HCT116 (cell line): ENCODE measurements around the gene PCDH9. TPM values are rescaled to one million over a fixed set of nuclear protein-coding genes. Genes with fewer than 3 reads are reported as not detected.

ENCODE experiments used
- ATAC-seq: fragments of 200-7000 bp; cut with Tn5 transposase; 2 replicates; pipeline ENCODE4 v1.9.1; 2020; ENCODE audit warnings: mild to moderate bottlenecking, moderate library complexity
- BruUV-seq: library from RNA; stranded (reverse); fragments of 400-500 nt; replicated peaks from 2 replicates; lab custom pipeline; 2021; lab: Mats Ljungman, UMichigan
- CTCF ChIA-PET: fragments of 300-600 bp; sonication (Branson Sonifier 250); formaldehyde crosslinking; loops from one replicate; lab custom pipeline; 2021; ENCODE audit warnings: antibody characterized with exemption; lab: Charles Lee
- POLR2A ChIA-PET: fragments of 300-600, 350-600 bp; sonication (Branson Sonifier 250); formaldehyde crosslinking; loops from one replicate; lab custom pipeline; 2021; ENCODE audit warnings: antibody characterized with exemption; lab: Charles Lee
- RAD21 ChIA-PET, 2 experiments: fragments of 300-600 bp; sonication (Branson Sonifier 250); formaldehyde crosslinking; loops; one replicate each; lab custom pipeline; 2023; ENCODE audit warnings: low total read pairs in 2 of 2; ENCODE audit not compliant: uncharacterized antibody in 2 of 2, unreplicated experiment in 2 of 2, low non-redundant PET in 1 of 2; lab: Charles Lee
- DNase-seq: peaks from one replicate; pipeline ENCODE4 v3.0.0-alpha.2; 2010; ENCODE audit warnings: low read depth, low spot score
- H2AFZ ChIP-seq: fragments of 200-600 bp; shearing (Covaris generic), sonication (generic); 2 replicates; pipeline ENCODE4 v1.6.1; 2017; ENCODE audit warnings: low read depth, mixed run types, mixed read lengths, antibody characterized with exemption, low read length; ENCODE audit not compliant: poor library complexity, severe bottlenecking
- H3K27ac ChIP-seq: 2 replicates; pipeline ENCODE4 v1.5.1; 2012; ENCODE audit warnings: low read depth, low read length
- H3K27me3 ChIP-seq: fragments of 200-600 bp; sonication (generic); 2 replicates; pipeline ENCODE4 v1.6.1; 2016; ENCODE audit warnings: mixed run types, low read length, mixed read lengths; ENCODE audit not compliant: insufficient read depth
- H3K36me3 ChIP-seq, 2 experiments: fragments of 200-500 bp in 1 of 2; fragments of 200-600 bp in 1 of 2; sonication (Bioruptor generic) in 1 of 2; sonication (generic) in 1 of 2; 2 replicates each; pipeline versions ENCODE4 v1.5.1 to v1.6.1; 2014 to 2016; ENCODE audit warnings: low read length in 2 of 2, inconsistent platforms in 1 of 2, mixed read lengths in 1 of 2, mixed run types in 1 of 2; ENCODE audit not compliant: insufficient read depth in 2 of 2, control insufficient read depth in 1 of 2
- H3K4me1 ChIP-seq, 2 experiments: fragments of 200-600 bp in 1 of 2; sonication (generic) in 1 of 2; 2 replicates each; pipeline versions ENCODE4 v1.5.1 to v1.6.1; 2012 to 2017; ENCODE audit warnings: low read length in 2 of 2, inconsistent platforms in 1 of 2, mild to moderate bottlenecking in 1 of 2, mixed read lengths in 1 of 2, mixed run types in 1 of 2, moderate library complexity in 1 of 2; ENCODE audit not compliant: insufficient read depth in 2 of 2, control insufficient read depth in 1 of 2
- H3K4me2 ChIP-seq: fragments of 200-600 bp; sonication (generic); 2 replicates; pipeline ENCODE4 v1.6.1; 2017; ENCODE audit warnings: mixed run types, low read length, mixed read lengths
- H3K4me3 ChIP-seq, 2 experiments: fragments of 200-600 bp in 1 of 2; sonication (generic) in 1 of 2; replicated peaks in 1 of 2; 2 replicates each; pipeline ENCODE4 v1.5.1; 2011 to 2016; ENCODE audit warnings: low read length in 2 of 2, control low read depth in 1 of 2, low read depth in 1 of 2, mild to moderate bottlenecking in 1 of 2, mixed read lengths in 1 of 2, mixed run types in 1 of 2
- H3K79me2 ChIP-seq: fragments of 200-600 bp; sonication (generic); 2 replicates; pipeline ENCODE4 v1.6.1; 2017; ENCODE audit warnings: mild to moderate bottlenecking, mixed run types, low read length, moderate library complexity, mixed read lengths; ENCODE audit not compliant: insufficient read depth
- H3K9ac ChIP-seq: fragments of 200-600 bp; sonication (generic); 2 replicates; pipeline ENCODE4 v1.6.1; 2016; ENCODE audit warnings: low read length, mixed read lengths
- H3K9me2 ChIP-seq: fragments of 200-600 bp; sonication (generic), shearing (Covaris generic); 2 replicates; pipeline ENCODE4 v1.6.1; 2017; ENCODE audit warnings: mixed run types, mild to moderate bottlenecking, moderate library complexity; ENCODE audit not compliant: insufficient read depth
- H3K9me3 ChIP-seq, 2 experiments: fragments of 200-500 bp in 1 of 2; fragments of 200-600 bp in 1 of 2; sonication (Bioruptor generic) in 1 of 2; sonication (generic) in 1 of 2; 2 replicates each; pipeline ENCODE4 v1.6.1; 2014 to 2017; ENCODE audit warnings: low read length in 2 of 2, mixed read lengths in 2 of 2, inconsistent platforms in 1 of 2, low read depth in 1 of 2, mild to moderate bottlenecking in 1 of 2, mixed run types in 1 of 2, moderate library complexity in 1 of 2; ENCODE audit not compliant: control insufficient read depth in 1 of 2, insufficient read depth in 1 of 2
- H4K20me1 ChIP-seq: fragments of 200-600 bp; sonication (generic), shearing (Covaris generic); 2 replicates; pipeline ENCODE4 v1.6.1; 2017; ENCODE audit warnings: mixed run types, mild to moderate bottlenecking, moderate library complexity; ENCODE audit not compliant: insufficient read depth
- CBX3 ChIP-seq: IDR thresholded peaks from 2 replicates; pipeline ENCODE4 v1.6.1; 2012; ENCODE audit warnings: low read depth
- CEBPB ChIP-seq: IDR thresholded peaks from 2 replicates; pipeline ENCODE4 v1.6.1; 2012; ENCODE audit warnings: low read depth
- CTCF ChIP-seq, 3 experiments: fragments of 200-600 bp in 1 of 3; sonication (generic) in 1 of 3; IDR thresholded peaks in 2 of 3; conservative IDR thresholded peaks in 1 of 3; 2 replicates each; pipeline ENCODE4 v1.5.1; 2012 to 2017; ENCODE audit warnings: low read depth in 2 of 3, low read length in 2 of 3, antibody characterized with exemption in 1 of 3, borderline replicate concordance in 1 of 3, control low read depth in 1 of 3, mild to moderate bottlenecking in 1 of 3, mixed read lengths in 1 of 3, mixed run types in 1 of 3, moderate library complexity in 1 of 3; ENCODE audit not compliant: insufficient read depth in 1 of 3
- EGR1 ChIP-seq: IDR thresholded peaks from 2 replicates; pipeline ENCODE4 v1.6.1; 2012; ENCODE audit warnings: low read depth
- ELF1 ChIP-seq: IDR thresholded peaks from 2 replicates; pipeline ENCODE4 v1.6.1; 2012; ENCODE audit warnings: low read depth, borderline replicate concordance
- EZH2 ChIP-seq: fragments of 200-600 bp; sonication (generic); IDR thresholded peaks from 2 replicates; pipeline ENCODE4 v1.6.1; 2017; ENCODE audit warnings: antibody characterized with exemption, mixed run types
- EZH2phosphoT487 ChIP-seq: fragments of 200-600 bp; IDR thresholded peaks from 2 replicates; pipeline ENCODE4 v1.6.1; 2018; ENCODE audit warnings: antibody characterized with exemption, borderline replicate concordance
- FOSL1 ChIP-seq: IDR thresholded peaks from 2 replicates; pipeline ENCODE4 v1.6.1; 2012; ENCODE audit warnings: low read depth
- JUND ChIP-seq: IDR thresholded peaks from 2 replicates; pipeline ENCODE4 v1.6.1; 2012
- POLR2AphosphoS5 ChIP-seq: IDR thresholded peaks from 2 replicates; pipeline ENCODE4 v1.6.1; 2011; ENCODE audit warnings: mild to moderate bottlenecking, low read depth, low read length, moderate library complexity
- RAD21 ChIP-seq: IDR thresholded peaks from 2 replicates; pipeline ENCODE4 v1.6.1; 2012; ENCODE audit warnings: low read depth, mild to moderate bottlenecking
- SIN3A ChIP-seq: IDR thresholded peaks from 2 replicates; pipeline ENCODE4 v1.6.1; 2012; ENCODE audit warnings: low read depth
- SP1 ChIP-seq: IDR thresholded peaks from 2 replicates; pipeline ENCODE4 v1.6.1; 2012; ENCODE audit warnings: low read depth
- SRF ChIP-seq: IDR thresholded peaks from 2 replicates; pipeline ENCODE4 v1.6.1; 2012; ENCODE audit warnings: low read depth
- TCF7L2 ChIP-seq: IDR thresholded peaks from 2 replicates; pipeline ENCODE4 v1.7.0; 2011; ENCODE audit warnings: borderline replicate concordance, inconsistent platforms; ENCODE audit not compliant: insufficient read depth, insufficient read length; ENCODE audit errors: extremely low read depth
- ZFX ChIP-seq: fragments of 450-650 bp; IDR thresholded peaks from 2 replicates; pipeline ENCODE4 v1.6.1; 2017
- ZNF274 ChIP-seq: fragments of 200-500 bp; sonication (Bioruptor generic); IDR thresholded peaks from 2 replicates; pipeline ENCODE4 v1.6.1; 2014; ENCODE audit warnings: mild to moderate bottlenecking, low read depth, low read length, inconsistent platforms
- intact Hi-C: fragments of 100-400 bp; cut with micrococcal nuclease; formaldehyde crosslinking; loops from 2 replicates; pipeline ENCODE4 v1.10.0; 2022
- total RNA-seq: library from RNA; stranded (reverse); gene quantifications from one replicate; pipeline ENCODE4 v1.2.1, GENCODE V29; 2021; ENCODE audit not compliant: unreplicated experiment
- TF ChIP-seq, protein P1 (sequence below): IDR thresholded peaks from 2 replicates; pipeline ENCODE4 v1.6.1; 2012; ENCODE audit warnings: low read depth
- TF ChIP-seq, protein P2 (sequence below): IDR thresholded peaks from 2 replicates; pipeline ENCODE4 v1.6.1; 2012
- TF ChIP-seq, protein P3 (sequence below): IDR thresholded peaks from 2 replicates; pipeline ENCODE4 v1.6.1; 2011; ENCODE audit warnings: mild to moderate bottlenecking, low read length, moderate library complexity; ENCODE audit not compliant: insufficient replicate concordance; ENCODE audit errors: extremely low read depth

PCDH9 gene
- total RNA-seq, 1 experiment from 2014 or later, result 0.02 TPM

GRCh38 chr13:67230404-67231288 lies 510 bp upstream of the PCDH9 start:
- BruUV-seq, result no TSS peak
- POLR2A ChIA-PET, result no interaction called here
- TF ChIP-seq JUND (no peak), EGR1 (no peak), SP1 (no peak), FOSL1 (no peak), POLR2AphosphoS5 (no peak), ZNF274 (no peak), EZH2 (no peak), CTCF (IDR thresholded peaks at IDR 0.05 in 2 of 3, conservative IDR thresholded peaks at IDR 0.05 in 1 of 3; ENCODE audit: borderline replicate concordance in 1 of 3, insufficient read depth in 1 of 3, low read depth in 2 of 3, low read length in 2 of 3) (no peak), SRF (no peak), TCF7L2 (no peak), CBX3 (no peak), SIN3A (no peak), ZFX (no peak), EZH2phosphoT487 (no peak), CEBPB (no peak), RAD21 (no peak), ELF1 (no peak)
- TF ChIP-seq, protein P1, sequence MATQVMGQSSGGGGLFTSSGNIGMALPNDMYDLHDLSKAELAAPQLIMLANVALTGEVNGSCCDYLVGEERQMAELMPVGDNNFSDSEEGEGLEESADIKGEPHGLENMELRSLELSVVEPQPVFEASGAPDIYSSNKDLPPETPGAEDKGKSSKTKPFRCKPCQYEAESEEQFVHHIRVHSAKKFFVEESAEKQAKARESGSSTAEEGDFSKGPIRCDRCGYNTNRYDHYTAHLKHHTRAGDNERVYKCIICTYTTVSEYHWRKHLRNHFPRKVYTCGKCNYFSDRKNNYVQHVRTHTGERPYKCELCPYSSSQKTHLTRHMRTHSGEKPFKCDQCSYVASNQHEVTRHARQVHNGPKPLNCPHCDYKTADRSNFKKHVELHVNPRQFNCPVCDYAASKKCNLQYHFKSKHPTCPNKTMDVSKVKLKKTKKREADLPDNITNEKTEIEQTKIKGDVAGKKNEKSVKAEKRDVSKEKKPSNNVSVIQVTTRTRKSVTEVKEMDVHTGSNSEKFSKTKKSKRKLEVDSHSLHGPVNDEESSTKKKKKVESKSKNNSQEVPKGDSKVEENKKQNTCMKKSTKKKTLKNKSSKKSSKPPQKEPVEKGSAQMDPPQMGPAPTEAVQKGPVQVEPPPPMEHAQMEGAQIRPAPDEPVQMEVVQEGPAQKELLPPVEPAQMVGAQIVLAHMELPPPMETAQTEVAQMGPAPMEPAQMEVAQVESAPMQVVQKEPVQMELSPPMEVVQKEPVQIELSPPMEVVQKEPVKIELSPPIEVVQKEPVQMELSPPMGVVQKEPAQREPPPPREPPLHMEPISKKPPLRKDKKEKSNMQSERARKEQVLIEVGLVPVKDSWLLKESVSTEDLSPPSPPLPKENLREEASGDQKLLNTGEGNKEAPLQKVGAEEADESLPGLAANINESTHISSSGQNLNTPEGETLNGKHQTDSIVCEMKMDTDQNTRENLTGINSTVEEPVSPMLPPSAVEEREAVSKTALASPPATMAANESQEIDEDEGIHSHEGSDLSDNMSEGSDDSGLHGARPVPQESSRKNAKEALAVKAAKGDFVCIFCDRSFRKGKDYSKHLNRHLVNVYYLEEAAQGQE, result no peak
- TF ChIP-seq, protein P2, sequence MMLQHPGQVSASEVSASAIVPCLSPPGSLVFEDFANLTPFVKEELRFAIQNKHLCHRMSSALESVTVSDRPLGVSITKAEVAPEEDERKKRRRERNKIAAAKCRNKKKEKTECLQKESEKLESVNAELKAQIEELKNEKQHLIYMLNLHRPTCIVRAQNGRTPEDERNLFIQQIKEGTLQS, result no peak
- TF ChIP-seq, protein P3, sequence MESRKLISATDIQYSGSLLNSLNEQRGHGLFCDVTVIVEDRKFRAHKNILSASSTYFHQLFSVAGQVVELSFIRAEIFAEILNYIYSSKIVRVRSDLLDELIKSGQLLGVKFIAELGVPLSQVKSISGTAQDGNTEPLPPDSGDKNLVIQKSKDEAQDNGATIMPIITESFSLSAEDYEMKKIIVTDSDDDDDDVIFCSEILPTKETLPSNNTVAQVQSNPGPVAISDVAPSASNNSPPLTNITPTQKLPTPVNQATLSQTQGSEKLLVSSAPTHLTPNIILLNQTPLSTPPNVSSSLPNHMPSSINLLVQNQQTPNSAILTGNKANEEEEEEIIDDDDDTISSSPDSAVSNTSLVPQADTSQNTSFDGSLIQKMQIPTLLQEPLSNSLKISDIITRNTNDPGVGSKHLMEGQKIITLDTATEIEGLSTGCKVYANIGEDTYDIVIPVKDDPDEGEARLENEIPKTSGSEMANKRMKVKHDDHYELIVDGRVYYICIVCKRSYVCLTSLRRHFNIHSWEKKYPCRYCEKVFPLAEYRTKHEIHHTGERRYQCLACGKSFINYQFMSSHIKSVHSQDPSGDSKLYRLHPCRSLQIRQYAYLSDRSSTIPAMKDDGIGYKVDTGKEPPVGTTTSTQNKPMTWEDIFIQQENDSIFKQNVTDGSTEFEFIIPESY, result no peak
- intact Hi-C loops, result no loop called here
- Histone ChIP-seq H3K4me2 (no peak overlapping the region), H3K4me3 (no peak overlapping the region), H3K27ac (no peak overlapping the region), H3K79me2 (no peaks in the 10 kb centered on the region), H3K36me3 (no peaks in the 10 kb centered on the region), H3K9me2 (no peaks in the 10 kb centered on the region), H4K20me1 (no peaks in the 10 kb centered on the region), H3K9ac (no peak overlapping the region), H3K9me3 (no peaks in the 10 kb centered on the region), H3K4me1 (no peaks in the 10 kb centered on the region), H3K27me3 (no peaks in the 10 kb centered on the region), H2AFZ (no peak overlapping the region)
- no peak for DNase-seq
- ATAC-seq, result no peak
- RAD21 ChIA-PET, result no interaction called here
- CTCF ChIA-PET, result no interaction called here
